HUES48 (cell line): ENCODE data around the gene TIMM29.

Source experiments
- H3K27ac ChIP-seq: one replicate; pipeline ENCODE4 v1.7.0; 2013; ENCODE audit warnings: low read depth, low read length, inconsistent platforms
- H3K27me3 ChIP-seq: 2 replicates; pipeline ENCODE4 v1.6.1; 2013; ENCODE audit warnings: mild to moderate bottlenecking, low read length; ENCODE audit not compliant: control insufficient read depth, insufficient read depth
- H3K36me3 ChIP-seq: 2 replicates; pipeline ENCODE4 v1.6.1; 2013; ENCODE audit warnings: low read length; ENCODE audit not compliant: control insufficient read depth, insufficient read depth
- H3K4me1 ChIP-seq: 2 replicates; pipeline ENCODE4 v1.6.1; 2013; ENCODE audit warnings: mild to moderate bottlenecking, low read length; ENCODE audit not compliant: control insufficient read depth, insufficient read depth
- H3K4me3 ChIP-seq: 2 replicates; pipeline ENCODE4 v1.5.1; 2013; ENCODE audit warnings: mild to moderate bottlenecking, low read depth, low read length
- H3K9ac ChIP-seq: 2 replicates; pipeline ENCODE4 v1.6.1; 2013; ENCODE audit warnings: mild to moderate bottlenecking, low read depth, low read length, moderate library complexity
- H3K9me3 ChIP-seq: 2 replicates; pipeline ENCODE4 v1.6.1; 2013; ENCODE audit warnings: low read length; ENCODE audit not compliant: control insufficient read depth, insufficient read depth

Gene TIMM29

GRCh38 chr19:10913716-10914340 lies 14.8 kb upstream of the TIMM29 start:
- H3K9me3 ChIP-seq = no peaks in the 10 kb centered on the region
- H3K27ac ChIP-seq = no peak overlapping the region
- H3K4me3 ChIP-seq = no peak overlapping the region
- no peaks in the 10 kb centered on the region for H3K27me3 ChIP-seq
- no peaks in the 10 kb centered on the region for H3K4me1 ChIP-seq
- no peak overlapping the region for H3K9ac ChIP-seq
- H3K36me3 ChIP-seq = peaks cover 73% of the 10 kb centered on the region

- H3K9ac ChIP-seq = no peak overlapping the region
- no peak overlapping the region for H3K4me3 ChIP-seq
- H3K27ac ChIP-seq = no peak overlapping the region
- no peaks in the 10 kb centered on the region for H3K27me3 ChIP-seq
- peaks cover 78% of the 10 kb centered on the region for H3K36me3 ChIP-seq
- H3K4me1 ChIP-seq = no peaks in the 10 kb centered on the region
- no peaks in the 10 kb centered on the region for H3K9me3 ChIP-seq
Measured at GRCh38 chr19:10915130-10916091, 13.2 kb upstream of the TIMM29 start.

- no peaks in the 10 kb centered on the region for H3K4me1 ChIP-seq
- H3K4me3 ChIP-seq = no peak overlapping the region
- H3K9me3 ChIP-seq = no peaks in the 10 kb centered on the region
- no peak overlapping the region for H3K9ac ChIP-seq
- peaks cover 83% of the 10 kb centered on the region for H3K36me3 ChIP-seq
- H3K27ac ChIP-seq = no peak overlapping the region
- H3K27me3 ChIP-seq = no peaks in the 10 kb centered on the region
Measured at GRCh38 chr19:10916602-10917001, 12.0 kb upstream of the TIMM29 start.

GRCh38 chr19:10918359-10918758 lies 10.3 kb upstream of the TIMM29 start:
- no peak overlapping the region for H3K4me3 ChIP-seq
- H3K27ac ChIP-seq = no peak overlapping the region
- H3K4me1 ChIP-seq = no peaks in the 10 kb centered on the region
- H3K27me3 ChIP-seq = no peaks in the 10 kb centered on the region
- H3K9ac ChIP-seq = no peak overlapping the region
- H3K9me3 ChIP-seq = no peaks in the 10 kb centered on the region
- H3K36me3 ChIP-seq = peaks cover 83% of the 10 kb centered on the region

- H3K4me1 ChIP-seq = no peaks in the 10 kb centered on the region
- H3K4me3 ChIP-seq = no peak overlapping the region
- H3K9me3 ChIP-seq = no peaks in the 10 kb centered on the region
- H3K9ac ChIP-seq = no peak overlapping the region
- H3K27me3 ChIP-seq = no peaks in the 10 kb centered on the region
- no peak overlapping the region for H3K27ac ChIP-seq
- peaks cover 85% of the 10 kb centered on the region for H3K36me3 ChIP-seq
Measured at GRCh38 chr19:10919352-10920287, 9.0 kb upstream of the TIMM29 start.

- no peak overlapping the region for H3K27ac ChIP-seq
Measured at GRCh38 chr19:10920288-10920655, 8.3 kb upstream of the TIMM29 start.

GRCh38 chr19:10920781-10921180 lies 7.8 kb upstream of the TIMM29 start:
- no peak overlapping the region for H3K27ac ChIP-seq
- H3K9ac ChIP-seq = no peak overlapping the region
- no peaks in the 10 kb centered on the region for H3K9me3 ChIP-seq
- no peak overlapping the region for H3K4me3 ChIP-seq
- peaks cover 87% of the 10 kb centered on the region for H3K36me3 ChIP-seq
- H3K27me3 ChIP-seq = no peaks in the 10 kb centered on the region
- no peaks in the 10 kb centered on the region for H3K4me1 ChIP-seq

More at GRCh38 chr19:10920288-10920655, 8.3 kb upstream of the TIMM29 start:
- H3K4me1 ChIP-seq = no peaks in the 10 kb centered on the region
- no peaks in the 10 kb centered on the region for H3K9me3 ChIP-seq
- H3K4me3 ChIP-seq = no peak overlapping the region
- no peaks in the 10 kb centered on the region for H3K27me3 ChIP-seq
- peaks cover 87% of the 10 kb centered on the region for H3K36me3 ChIP-seq
- H3K9ac ChIP-seq = no peak overlapping the region

- Histone ChIP-seq H3K9ac (no peak overlapping the region), H3K36me3 (peaks cover 81% of the 10 kb centered on the region), H3K4me1 (no peaks in the 10 kb centered on the region), H3K27ac (no peak overlapping the region), H3K27me3 (no peaks in the 10 kb centered on the region), H3K4me3 (no peak overlapping the region), H3K9me3 (no peaks in the 10 kb centered on the region)
Measured at GRCh38 chr19:10921199-10921909, 7.3 kb upstream of the TIMM29 start.

- peaks cover 74% of the 10 kb centered on the region for H3K36me3 ChIP-seq
- H3K4me1 ChIP-seq = no peaks in the 10 kb centered on the region
- no peak overlapping the region for H3K4me3 ChIP-seq
- no peak overlapping the region for H3K27ac ChIP-seq
- H3K9ac ChIP-seq = no peak overlapping the region
- no peaks in the 10 kb centered on the region for H3K9me3 ChIP-seq
- no peaks in the 10 kb centered on the region for H3K27me3 ChIP-seq
Measured at GRCh38 chr19:10921910-10922637, 6.5 kb upstream of the TIMM29 start.

GRCh38 chr19:10922638-10923014 lies 6.0 kb upstream of the TIMM29 start:
- Histone ChIP-seq H3K9ac (no peak overlapping the region), H3K4me3 (no peak overlapping the region), H3K27ac (no peak overlapping the region), H3K27me3 (no peaks in the 10 kb centered on the region), H3K4me1 (no peaks in the 10 kb centered on the region), H3K9me3 (no peaks in the 10 kb centered on the region), H3K36me3 (peaks cover 74% of the 10 kb centered on the region)
